ENCODE measurements around the gene CX3CR1.
"Not testable (repeated sequence)": the region's sequence is repeated elsewhere in the genome, so short reads cannot be mapped to it uniquely, and the experiment has no call there.

The CX3CR1 gene, protein sequence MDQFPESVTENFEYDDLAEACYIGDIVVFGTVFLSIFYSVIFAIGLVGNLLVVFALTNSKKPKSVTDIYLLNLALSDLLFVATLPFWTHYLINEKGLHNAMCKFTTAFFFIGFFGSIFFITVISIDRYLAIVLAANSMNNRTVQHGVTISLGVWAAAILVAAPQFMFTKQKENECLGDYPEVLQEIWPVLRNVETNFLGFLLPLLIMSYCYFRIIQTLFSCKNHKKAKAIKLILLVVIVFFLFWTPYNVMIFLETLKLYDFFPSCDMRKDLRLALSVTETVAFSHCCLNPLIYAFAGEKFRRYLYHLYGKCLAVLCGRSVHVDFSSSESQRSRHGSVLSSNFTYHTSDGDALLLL

DNA sequence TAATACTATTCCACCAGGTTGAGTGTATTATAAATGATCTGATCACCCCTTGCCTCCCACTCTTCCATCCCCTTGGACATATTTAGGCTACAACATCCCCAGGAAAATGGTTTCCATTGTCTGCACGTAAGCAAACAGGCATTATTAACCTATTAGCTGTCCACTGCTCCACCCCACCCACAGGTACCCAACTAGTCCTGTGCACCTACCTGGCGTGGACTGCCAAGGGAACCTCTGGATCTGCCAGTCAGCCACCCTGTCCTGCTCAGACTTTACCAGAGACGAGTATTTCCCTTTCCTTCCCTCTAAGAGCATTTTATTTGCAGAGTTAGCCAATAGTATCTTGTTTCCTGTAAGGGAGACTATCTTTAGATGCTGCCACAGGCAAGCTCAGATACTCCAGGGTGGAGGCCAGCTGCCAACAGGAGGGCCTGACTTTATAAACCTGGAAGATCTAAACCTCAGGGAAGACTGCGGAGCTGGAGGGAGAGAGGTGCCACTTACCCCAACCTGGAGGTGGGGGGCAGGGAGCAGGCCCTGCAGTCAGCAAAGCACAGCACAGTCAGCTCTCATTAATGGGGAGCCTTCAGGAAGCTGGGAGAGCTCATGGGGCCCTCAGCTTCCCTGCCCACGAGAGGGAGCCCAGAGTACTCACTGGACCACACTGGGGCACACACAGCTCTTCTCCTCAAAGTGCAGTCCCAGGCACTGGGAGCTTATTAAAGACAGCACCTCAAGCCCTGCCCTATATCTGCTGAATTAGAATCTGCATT lies at the start of gene CX3CR1:
Gene CX3CR1 (minus strand): TSS at position 292 of the 773 bp plus-strand sequence. CDS start 13,527 bp downstream, outside the sequence.
- no peak for DNase-seq (ENCODE audit: low read depth in 2 of 2, low spot score in 1 of 2)

DNA sequence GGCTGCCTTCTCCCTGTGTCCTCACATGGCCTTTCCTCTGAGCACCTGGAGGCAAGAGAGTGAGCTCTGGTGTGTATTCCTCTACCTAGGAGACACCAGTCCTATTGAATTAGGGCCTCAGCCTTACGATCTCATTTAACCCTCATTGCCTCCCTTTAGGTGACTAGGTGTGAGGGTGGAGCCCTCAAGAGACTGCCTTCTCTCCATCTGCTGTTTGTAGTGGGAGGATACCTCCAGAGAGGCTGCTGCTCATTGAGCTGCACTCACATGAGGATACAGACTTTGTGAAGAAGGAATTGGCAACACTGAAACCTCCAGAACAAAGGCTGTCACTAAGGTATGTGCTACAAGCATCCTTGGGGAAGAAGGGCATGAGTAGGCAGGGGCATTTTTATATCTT lies 49.7 kb upstream of the CX3CR1 start, which contains the start of gene CCR8:
Gene CCR8 (plus strand): TSS at position 217 of the 400 bp plus-strand sequence. CDS start 2,623 bp downstream, outside the sequence.
- DNase-seq (ENCODE audit: low read depth in 2 of 2, low spot score in 1 of 2), result no peak

DNA sequence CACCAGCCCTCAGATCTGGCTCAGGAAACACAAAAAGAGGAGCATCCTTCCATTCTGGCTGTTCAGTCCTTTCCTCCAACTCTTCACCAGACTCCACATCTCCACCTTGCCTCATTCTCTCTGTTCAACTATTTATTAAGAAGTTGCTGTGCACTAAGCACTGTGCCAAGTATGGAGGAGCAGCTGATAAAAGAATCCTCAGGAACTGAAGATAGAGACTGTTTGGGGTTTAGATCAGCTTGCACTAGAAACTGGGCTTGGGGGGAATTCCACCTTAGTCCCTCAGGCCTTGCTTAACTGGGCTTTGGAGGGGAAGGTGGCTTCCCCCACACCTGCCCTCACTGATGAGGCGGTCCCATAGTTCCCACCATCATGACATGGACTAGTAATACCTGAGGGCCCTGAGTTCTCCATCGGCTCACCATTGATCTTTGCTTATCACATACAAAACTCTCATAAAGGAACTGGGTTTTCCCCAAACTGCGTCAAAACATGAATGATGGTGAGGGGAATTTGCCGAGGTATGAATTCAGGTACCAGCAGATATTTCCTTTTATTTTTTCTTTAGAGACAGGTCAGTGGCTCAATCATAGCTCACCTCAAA lies 48.0 kb upstream of the CX3CR1 start:
- DNase-seq (ENCODE audit: low read depth in 2 of 2, low spot score in 1 of 2), result no peak

DNA sequence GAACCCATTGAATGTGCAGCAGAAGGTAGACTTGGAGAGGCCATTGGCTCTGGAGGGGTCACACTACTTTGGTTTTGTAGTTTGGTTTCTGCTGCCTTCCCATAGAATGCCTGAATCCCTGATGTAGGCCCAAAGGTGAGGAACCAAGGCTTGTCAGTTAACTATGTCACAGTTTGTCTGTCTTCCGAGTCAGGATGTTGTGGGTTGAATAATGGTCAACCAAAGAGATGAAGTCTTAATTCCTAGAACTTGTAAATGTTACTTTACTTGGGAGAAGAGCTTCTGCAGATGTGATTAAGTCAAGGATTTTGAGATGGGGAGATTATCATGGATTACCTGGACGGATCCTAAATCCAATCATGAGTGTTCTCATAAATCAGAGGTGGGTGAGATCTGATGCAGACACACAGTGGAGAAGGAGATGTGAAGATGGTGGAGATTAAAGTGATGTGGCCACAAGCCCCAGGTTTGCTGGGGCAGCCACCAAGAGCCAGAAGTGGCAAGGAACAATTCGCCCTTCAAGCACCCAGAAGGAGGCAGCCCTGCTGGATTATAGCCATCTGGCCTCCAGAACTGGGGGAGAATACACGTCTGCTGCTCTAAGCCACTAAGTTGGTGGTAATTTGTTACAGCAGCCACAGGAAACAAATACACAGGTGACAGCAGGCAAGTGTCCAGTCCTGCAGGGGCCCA lies 47.4 kb upstream of the CX3CR1 start:
- DNase-seq (ENCODE audit: low read depth in 2 of 2, low spot score in 1 of 2), result no peak

DNA sequence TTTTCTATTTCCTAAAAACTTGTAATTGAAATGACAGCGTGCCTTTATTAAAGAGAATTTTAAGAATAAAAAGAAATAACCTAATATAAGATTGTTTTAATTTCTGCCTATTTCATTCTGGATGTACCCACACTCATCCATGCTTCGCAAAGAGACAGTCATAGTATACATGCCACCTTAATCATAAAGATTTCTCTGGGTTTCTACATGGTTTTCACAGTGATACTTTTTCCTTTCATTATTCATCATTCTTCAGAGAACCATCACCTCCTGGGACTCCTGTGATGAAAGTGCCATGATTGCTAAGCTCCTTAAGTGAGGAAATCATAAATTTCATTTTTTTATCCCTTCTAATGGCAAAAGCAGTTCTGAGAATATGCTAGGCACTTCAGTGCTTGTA lies 45.4 kb upstream of the CX3CR1 start:
- DNase-seq (ENCODE audit: low read depth in 2 of 2, low spot score in 1 of 2), result no peak

DNA sequence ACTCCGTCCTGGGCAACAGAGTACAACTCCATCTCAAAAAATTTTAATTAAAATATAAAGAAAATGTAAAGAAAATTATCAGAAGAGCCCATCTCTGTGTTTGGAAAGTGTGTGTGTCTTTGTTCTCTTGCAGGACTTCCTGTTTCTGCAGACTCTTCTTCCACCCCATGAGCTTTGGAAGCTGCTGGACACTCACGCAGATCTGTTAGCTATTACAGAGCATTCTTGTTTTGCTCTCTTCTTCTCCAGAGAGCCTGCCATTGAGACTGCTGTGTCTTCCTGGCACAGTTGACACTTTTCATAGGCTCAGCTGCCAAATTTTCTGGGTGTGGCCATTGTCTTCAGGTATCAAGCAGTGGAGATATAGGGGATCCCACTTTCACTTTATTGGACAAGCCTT lies 43.7 kb upstream of the CX3CR1 start:
- DNase-seq (ENCODE audit: low read depth in 2 of 2, low spot score in 1 of 2), result no peak

DNA sequence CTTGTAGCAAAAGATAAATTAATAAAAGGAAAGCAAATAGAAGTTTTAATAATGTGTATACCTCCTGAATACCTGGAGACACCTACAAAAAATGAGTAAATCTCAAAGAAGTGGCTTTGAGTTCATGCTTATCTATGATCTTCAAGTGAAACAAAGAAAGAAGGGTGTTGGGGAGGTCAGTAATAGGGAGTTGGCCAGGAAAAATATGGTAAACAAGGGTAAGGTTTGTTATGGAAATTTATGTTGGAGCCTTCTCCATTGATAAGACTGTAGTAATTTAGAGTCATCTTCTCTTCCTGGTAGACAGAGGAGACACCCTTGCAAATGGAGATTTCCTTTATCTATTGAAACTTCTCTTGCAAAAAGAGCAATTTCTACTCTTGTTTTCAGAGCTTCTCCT lies 43.1 kb upstream of the CX3CR1 start:
- no peak for DNase-seq (ENCODE audit: low read depth in 2 of 2, low spot score in 1 of 2)

DNA sequence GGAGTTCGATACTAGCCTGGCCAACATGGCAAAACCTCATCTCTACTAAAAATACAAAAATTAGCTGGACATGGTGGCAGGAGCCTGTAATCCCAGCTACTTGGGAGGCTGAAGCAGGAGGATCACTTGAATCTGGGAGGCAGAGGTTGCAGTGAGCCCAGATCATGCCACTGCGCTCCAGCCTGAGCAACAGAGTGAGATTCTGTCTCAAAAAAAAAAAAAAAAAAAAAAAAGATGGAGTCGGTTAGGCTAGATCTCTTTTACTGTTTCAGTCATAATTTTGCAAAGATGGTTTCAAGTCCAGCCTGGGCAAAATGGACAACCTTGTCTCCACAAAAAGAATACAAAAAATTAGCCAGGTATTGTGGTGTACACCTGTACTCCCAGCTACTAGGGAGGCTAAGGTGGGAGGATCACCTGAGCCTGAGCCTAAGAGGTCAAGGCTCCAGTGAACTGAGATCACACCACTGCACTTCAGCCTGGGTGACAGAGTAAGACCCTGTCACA lies 42.4 kb upstream of the CX3CR1 start:
- DNase-seq (ENCODE audit: low read depth in 2 of 2, low spot score in 1 of 2), result not testable (repeated sequence)

DNA sequence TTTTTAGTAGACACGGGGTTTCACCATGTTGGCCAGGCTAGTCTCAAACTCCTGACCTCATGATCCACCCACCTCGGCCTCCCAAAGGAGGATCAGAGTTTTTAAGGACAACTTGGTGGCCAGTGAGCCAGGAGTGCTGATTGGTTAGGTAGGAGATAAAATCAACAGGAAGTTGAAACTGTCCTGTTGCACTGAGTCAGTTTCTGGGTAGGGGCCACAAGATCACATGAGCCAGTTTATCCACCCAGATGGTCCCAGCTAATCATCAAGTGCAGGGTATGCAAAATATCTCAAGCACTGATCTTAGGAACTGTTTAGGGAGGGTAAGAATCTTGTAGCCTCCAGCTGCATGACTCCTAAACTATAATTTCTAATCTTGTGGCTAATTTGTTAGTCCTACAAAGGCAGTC lies 41.7 kb upstream of the CX3CR1 start:
- not testable (repeated sequence) for DNase-seq (ENCODE audit: low read depth in 2 of 2, low spot score in 1 of 2)

DNA sequence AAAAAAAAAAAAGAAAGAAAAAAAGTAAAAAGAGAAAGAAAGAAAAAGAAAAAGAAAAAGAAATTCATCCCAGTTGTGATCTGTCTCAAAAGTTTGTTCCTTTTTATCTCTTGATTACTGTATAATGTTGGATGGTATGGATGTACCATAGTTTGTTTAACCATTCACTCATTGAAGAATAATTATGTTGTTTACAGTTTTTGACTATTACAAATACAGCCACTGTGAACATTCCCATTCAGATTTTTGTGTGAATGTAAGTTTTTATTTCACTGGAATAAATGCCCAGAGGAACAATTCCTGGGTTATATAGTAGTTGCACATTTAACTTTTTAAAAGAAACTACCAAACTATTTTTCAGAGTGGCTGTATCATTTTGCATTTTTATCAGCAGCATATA lies 39.4 kb upstream of the CX3CR1 start:
- no peak for DNase-seq (ENCODE audit: low read depth in 2 of 2, low spot score in 1 of 2)

DNA sequence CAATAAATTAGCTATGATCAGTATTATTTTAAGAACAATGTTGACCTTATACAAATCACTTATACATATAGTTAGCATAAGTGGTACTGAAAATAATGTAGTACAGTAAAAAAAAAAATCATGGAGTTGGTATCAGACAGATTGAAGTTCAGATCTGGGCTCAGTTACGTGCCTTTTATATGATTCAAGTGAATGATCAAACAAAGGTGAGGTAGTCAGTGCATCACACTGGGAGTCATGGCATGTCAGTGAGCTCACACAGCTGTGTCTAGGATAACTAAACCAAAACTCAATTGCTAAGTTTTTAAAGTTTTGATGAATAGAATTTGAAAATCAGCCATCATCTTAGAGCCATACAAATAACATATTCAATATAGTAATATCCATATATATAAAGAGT lies 38.5 kb upstream of the CX3CR1 start:
- no peak for DNase-seq (ENCODE audit: low read depth in 2 of 2, low spot score in 1 of 2)

DNA sequence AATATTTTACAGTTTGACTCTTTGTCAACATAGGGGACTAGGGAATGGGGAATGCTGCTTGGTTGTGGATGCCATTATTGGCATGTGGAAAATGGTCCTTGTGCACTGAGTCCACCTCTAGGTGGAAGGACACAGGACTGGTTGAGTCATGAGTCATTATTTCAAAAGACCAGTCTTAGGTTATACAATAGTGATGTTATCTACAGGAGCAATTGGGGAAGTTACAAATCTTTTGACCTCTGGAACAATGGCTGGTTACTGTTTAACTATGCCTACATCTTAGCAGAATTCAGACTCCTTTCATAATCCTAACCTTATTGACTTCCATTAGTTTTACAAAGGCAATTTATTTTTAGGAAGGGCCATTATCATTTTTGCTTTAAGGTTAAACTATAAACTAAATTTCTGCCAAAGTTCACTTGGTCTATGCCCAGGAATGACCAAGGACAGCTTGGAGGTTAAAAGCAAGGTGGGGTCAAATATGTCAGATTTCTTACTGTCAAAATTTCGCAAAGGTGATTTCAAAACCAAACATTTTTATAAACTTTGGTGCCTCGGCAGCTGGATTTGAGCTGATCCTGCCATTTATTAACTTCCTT lies 37.8 kb upstream of the CX3CR1 start:
- DNase-seq (ENCODE audit: low read depth in 2 of 2, low spot score in 1 of 2), result no peak

DNA sequence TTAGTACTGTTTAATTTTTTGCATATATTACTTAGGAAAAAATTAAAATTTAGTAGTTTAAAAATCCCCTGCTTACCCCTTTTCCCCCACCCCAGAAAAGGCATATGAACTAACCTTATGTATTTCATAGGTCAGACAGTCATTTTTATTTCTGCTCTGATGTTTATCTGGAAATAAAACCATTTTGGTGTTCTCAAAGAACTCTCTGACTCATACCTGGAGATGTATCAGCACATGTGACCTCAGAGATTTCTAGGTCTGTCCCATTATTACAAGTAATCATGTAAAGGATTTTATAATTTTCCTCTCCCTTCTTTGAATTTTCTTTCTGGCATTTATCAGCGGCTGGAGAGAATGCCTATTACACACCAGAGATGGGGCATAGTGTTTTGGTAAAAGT lies 35.6 kb upstream of the CX3CR1 start:
- no peak for DNase-seq (ENCODE audit: low read depth in 2 of 2, low spot score in 1 of 2)

DNA sequence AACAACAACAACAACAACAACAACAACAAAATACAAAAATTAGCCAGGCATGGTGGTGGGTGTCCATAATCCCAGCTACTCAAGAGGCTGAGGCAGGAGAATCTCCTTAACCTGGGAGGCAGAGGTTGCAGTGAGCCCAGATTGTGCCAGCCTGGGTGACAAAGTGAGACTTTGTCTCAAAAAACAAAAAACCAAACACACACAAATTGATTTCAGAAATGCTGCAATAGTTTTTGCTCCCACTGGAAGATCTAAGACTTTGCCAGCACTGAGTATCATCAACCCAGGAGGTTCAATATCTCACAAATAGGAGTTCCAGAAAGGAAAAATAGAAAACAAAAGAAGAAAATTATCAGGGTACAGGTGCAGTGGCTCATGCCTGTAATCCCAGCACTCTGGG lies 33.5 kb upstream of the CX3CR1 start:
- DNase-seq (ENCODE audit: low read depth in 2 of 2, low spot score in 1 of 2), result no peak

DNA sequence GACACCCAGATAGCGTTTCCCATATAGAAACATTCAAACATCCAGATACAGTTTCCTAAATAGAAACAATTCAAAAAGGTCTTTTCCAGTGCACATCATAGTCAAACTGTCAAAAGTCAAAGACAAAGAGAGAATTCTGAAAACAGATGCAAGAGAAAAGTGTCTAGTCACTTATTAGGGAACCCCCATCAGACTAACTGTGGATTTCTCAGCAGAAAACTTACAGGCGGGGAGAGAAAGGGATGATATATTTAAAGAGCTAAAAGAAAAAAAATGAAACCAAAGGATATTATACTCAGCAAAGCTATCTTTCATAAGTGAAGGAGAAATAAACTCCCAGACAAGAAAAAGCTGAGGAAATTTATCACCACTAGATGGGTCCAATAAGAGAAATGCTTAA lies 22.3 kb upstream of the CX3CR1 start:
- no peak for DNase-seq (ENCODE audit: low read depth in 2 of 2, low spot score in 1 of 2)

DNA sequence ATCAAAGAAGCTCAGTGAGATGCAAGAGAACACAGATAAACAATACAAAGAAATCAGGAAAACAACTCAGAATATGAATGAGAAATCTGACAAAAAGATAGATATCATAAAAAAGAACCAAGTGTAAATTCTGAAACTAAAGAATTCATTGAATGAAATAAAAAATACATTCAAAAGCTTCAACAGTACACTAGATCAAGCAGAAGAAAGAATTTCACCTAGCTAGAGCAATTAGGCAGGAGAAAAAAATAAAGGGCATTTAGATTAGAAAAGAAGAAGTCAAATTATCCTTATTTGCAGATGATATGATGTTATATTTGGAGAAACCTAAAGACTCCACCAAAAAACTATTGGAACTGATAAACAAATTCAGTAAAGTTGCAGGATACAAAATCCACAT lies 19.4 kb upstream of the CX3CR1 start:
- no peak for DNase-seq (ENCODE audit: low read depth in 2 of 2, low spot score in 1 of 2)

DNA sequence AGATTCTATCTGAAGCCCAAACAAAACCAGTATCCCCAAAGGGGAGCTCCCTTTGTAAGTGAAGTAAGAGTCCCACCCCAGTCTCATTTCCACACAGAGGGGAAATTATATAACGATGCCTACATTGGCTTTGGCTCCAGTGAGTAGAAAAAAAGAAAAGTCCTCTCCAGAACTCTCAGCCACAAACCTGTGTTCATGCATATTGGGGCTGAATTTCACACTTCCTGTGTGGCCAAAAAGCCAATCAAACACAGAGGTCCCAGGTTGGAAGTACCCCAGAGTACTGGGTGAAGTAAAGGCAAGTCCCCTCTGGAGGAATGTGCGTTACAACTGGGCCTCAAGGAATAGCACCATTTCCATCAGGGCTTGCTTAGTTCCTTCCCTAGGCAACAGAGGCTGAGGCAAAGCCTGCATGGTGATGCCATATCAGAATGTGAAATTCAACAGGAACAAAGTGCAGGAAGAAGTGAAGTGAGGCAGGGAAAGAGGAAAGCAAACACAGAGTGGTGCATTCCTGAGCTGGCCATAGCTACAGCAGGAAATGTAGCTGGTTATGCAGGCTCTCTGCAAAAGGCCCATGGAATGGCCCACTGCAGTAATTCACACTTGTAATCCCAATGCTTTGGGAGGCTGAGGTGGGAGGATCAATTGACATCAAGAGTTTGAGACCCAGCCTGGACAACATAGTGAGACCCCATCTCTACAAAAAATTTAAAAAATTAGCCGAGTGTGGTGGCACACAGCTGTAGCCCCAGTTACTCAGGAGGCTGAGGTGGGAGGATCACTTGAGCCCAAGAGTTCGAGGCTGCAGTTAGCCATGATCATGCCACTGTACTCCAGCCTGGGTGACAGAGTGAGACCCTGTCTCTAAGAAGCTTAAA lies 16.6 kb upstream of the CX3CR1 start:
- no peak for DNase-seq (ENCODE audit: low read depth in 2 of 2, low spot score in 1 of 2)

DNA sequence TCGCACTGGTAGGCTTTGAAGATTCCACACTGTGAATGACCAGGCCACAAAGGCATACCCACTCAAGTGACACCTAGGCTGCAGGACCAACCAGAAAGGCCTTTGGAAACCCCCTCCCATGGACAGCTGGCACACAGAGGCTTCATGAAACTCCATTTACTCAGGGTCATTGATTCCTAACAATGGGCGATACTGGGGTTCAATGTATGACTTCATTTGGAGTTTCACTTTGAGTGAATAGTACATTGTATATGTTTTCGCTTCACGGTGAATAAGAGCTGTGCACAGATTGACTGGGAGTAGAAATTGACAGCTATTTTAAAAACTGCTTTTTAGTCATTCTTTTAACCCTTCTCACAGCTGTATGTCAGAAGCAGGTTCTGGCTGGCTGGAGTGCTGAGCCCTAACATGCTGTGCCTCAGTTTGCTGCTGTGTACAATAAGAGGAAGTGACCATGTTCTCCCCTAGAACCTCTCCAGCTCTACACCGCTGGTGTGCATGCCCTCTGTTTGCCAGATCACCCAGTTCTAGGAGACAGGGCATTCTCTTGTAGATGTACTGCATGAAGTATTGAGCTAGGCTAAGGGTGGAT lies 15.4 kb upstream of the CX3CR1 start:
- DNase-seq (ENCODE audit: low read depth in 2 of 2, low spot score in 1 of 2), result no peak

DNA sequence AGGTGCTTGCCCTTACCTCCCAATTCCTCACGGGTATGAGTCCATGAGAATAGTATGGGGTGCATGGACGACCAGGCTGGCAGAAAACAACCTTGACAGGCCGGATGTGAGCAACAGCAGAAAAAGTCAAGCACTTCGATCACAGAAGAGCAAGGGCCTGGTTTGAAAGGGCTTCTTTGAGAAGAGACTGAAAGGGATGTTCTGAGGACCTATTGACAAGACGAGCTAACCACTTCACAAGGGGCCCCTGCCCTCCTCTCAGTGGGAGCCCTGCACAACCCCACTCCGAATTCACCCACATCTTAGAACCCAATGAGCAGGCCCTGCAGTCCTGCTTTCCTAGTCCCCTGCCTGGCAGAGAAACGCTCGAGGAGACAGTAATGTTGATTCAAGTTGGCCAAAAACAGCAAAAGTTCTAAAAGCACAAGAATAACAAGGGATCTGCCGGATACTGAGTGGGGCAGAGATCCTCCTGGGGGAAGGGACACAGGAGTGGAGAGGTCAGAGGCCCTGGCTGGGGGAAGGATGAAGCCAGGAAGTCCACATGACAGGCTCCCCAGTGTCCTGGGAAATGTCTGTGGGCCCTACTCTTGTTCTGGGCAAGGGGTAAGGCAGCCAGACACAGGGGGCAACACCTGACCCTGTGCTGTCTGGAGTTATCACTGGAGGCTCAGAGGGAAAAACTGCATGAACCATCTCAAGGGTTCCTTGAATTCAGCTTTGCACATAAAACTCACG lies 14.8 kb upstream of the CX3CR1 start:
- DNase-seq (ENCODE audit: low read depth in 2 of 2, low spot score in 1 of 2), result no peak

Data from stimulated activated CD8-positive, alpha-beta memory T cell treated with anti-CD3 and anti-CD28 coated beads, Interleukin-4, amount 100 ng/mL, for 4 hours (primary cell).